CD4-positive, alpha-beta T cell (primary cell): ENCODE data around the gene SLC2A2. TPM values are rescaled to one million over a fixed set of nuclear protein-coding genes. Genes with fewer than 3 reads are reported as not detected.

Experiments used
- ATAC-seq: fragments of 200-7000 bp; cut with Tn5 transposase; one replicate; pipeline ENCODE4 v1.10.0; 2022; ENCODE audit warnings: mild to moderate bottlenecking; ENCODE audit not compliant: poor library complexity
- CTCF ChIA-PET: fragments of 350-600 bp; sonication (Branson Sonifier 250); formaldehyde crosslinking; loops from one replicate; lab custom pipeline; 2021; ENCODE audit warnings: antibody characterized with exemption, inconsistent platforms; lab: Charles Lee
- POLR2A ChIA-PET: fragments of 350-600 bp; sonication (Branson Sonifier 250); formaldehyde crosslinking; loops from one replicate; lab custom pipeline; 2021; ENCODE audit warnings: antibody characterized with exemption, inconsistent platforms; lab: Charles Lee
- DNase-seq, 14 experiments: peaks; one replicate each; pipeline ENCODE4 v3.0.0-alpha.2; 2013 to 2020; ENCODE audit warnings: mixed read lengths in 2 of 14
- H3K27ac ChIP-seq, 2 donors: one replicate each; pipeline versions ENCODE4 v1.5.1 to v1.7.0; 2013; ENCODE audit warnings: low read length in 2 of 2, low read depth in 1 of 2, mild to moderate bottlenecking in 1 of 2
- H3K27me3 ChIP-seq, 2 experiments: 1 replicate in 1 of 2; 2 replicates in 1 of 2; pipeline versions ENCODE4 v1.6.1 to v1.7.0; 2013; ENCODE audit warnings: low read length in 2 of 2, control low read depth in 1 of 2, mild to moderate bottlenecking in 1 of 2, moderate library complexity in 1 of 2; ENCODE audit not compliant: insufficient read depth in 2 of 2, control insufficient read depth in 1 of 2
- H3K36me3 ChIP-seq: one replicate; pipeline ENCODE4 v1.6.1; 2013; ENCODE audit warnings: low read length, control low read depth; ENCODE audit not compliant: insufficient read depth
- H3K4me1 ChIP-seq: one replicate; pipeline ENCODE4 v1.6.1; 2013; ENCODE audit warnings: low read length, control low read depth; ENCODE audit not compliant: insufficient read depth
- H3K4me3 ChIP-seq: one replicate; pipeline ENCODE4 v1.5.1; 2013; ENCODE audit warnings: mild to moderate bottlenecking, low read length, moderate library complexity
- H3K9me3 ChIP-seq, 2 experiments: 1 replicate in 1 of 2; 2 replicates in 1 of 2; pipeline versions ENCODE4 v1.6.1 to v1.7.0; 2013; ENCODE audit warnings: low read length in 2 of 2, mild to moderate bottlenecking in 2 of 2, control low read depth in 1 of 2, moderate library complexity in 1 of 2; ENCODE audit not compliant: control insufficient read depth in 1 of 2, insufficient read depth in 1 of 2
- H3K27ac Mint-ChIP-seq: one replicate; pipeline ENCODE4 v1.8.0; 2020; ENCODE audit warnings: mixed read lengths
- H3K27me3 Mint-ChIP-seq: one replicate; pipeline ENCODE4 v1.8.0; 2021; ENCODE audit warnings: mixed read lengths
- H3K36me3 Mint-ChIP-seq: one replicate; pipeline ENCODE4 v1.8.0; 2021; ENCODE audit warnings: low read depth, mixed read lengths
- H3K4me1 Mint-ChIP-seq: one replicate; pipeline ENCODE4 v1.8.0; 2021; ENCODE audit warnings: low read depth, mixed read lengths
- H3K4me3 Mint-ChIP-seq: one replicate; pipeline ENCODE4 v1.8.0; 2020; ENCODE audit warnings: mild to moderate bottlenecking, mixed read lengths
- H3K9me3 Mint-ChIP-seq: one replicate; pipeline ENCODE4 v1.8.0; 2020; ENCODE audit warnings: mixed read lengths
- intact Hi-C, 2 experiments: fragments of 100-400 bp; cut with DNase I in 1 of 2; cut with micrococcal nuclease in 1 of 2; formaldehyde crosslinking; loops; one replicate each; pipeline versions ENCODE4 v1.15.1 to v1.9.0; 2023 to 2025; cut with DNase I, micrococcal nuclease
- total RNA-seq, 174 experiments: library from RNA in 2 of 174; stranded (reverse) in 2 of 174; gene quantifications; one replicate each; pipeline ENCODE4 v1.2.3 and lab custom pipeline; 2021 to 2026
- TF ChIP-seq, protein P1 (sequence below): fragments of 200-600 bp; IDR thresholded peaks from one replicate; pipeline ENCODE4 v1.8.0; 2022; ENCODE audit warnings: antibody characterized with exemption, mild to moderate bottlenecking

SLC2A2 gene
- total RNA-seq, 2 experiments from 2014 or later: not detected

DNA sequence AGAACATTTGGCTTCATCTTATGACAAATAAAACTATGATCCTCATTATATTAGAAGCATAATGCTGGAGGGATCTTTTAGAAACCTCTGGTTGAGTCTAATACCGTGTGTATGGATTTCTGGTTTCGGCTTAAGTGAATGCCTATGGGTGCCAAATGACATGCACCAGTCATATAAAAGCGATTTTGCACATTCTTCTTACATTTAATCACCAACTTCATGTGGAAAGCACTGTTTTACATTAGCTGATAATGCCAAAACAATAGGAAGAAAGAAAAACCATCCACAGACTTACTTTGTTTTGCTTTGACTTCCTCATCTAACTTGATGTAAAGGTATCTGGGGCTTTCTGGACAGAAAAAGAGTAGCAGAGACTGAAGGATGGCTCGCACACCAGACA is 20.9 kb downstream of the SLC2A2 start:
- intact Hi-C loops: no loop called here
- ATAC-seq (no peak), DNase-seq (no peak)
- Mint-ChIP-seq H3K27me3 (no peaks in the 10 kb centered on the region), H3K4me3 (no peak overlapping the region), H3K9me3 (no peaks in the 10 kb centered on the region), H3K36me3 (no peaks in the 10 kb centered on the region), H3K27ac (no peak overlapping the region), H3K4me1 (no peaks in the 10 kb centered on the region)
- Histone ChIP-seq H3K4me3 (no peak overlapping the region), H3K27me3 (no peaks in the 10 kb centered on the region), H3K9me3 (no peaks in the 10 kb centered on the region), H3K36me3 (no peaks in the 10 kb centered on the region), H3K4me1 (no peaks in the 10 kb centered on the region), H3K27ac (no peak overlapping the region)
- TF ChIP-seq, protein P1, sequence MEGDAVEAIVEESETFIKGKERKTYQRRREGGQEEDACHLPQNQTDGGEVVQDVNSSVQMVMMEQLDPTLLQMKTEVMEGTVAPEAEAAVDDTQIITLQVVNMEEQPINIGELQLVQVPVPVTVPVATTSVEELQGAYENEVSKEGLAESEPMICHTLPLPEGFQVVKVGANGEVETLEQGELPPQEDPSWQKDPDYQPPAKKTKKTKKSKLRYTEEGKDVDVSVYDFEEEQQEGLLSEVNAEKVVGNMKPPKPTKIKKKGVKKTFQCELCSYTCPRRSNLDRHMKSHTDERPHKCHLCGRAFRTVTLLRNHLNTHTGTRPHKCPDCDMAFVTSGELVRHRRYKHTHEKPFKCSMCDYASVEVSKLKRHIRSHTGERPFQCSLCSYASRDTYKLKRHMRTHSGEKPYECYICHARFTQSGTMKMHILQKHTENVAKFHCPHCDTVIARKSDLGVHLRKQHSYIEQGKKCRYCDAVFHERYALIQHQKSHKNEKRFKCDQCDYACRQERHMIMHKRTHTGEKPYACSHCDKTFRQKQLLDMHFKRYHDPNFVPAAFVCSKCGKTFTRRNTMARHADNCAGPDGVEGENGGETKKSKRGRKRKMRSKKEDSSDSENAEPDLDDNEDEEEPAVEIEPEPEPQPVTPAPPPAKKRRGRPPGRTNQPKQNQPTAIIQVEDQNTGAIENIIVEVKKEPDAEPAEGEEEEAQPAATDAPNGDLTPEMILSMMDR: no peak
- ChIA-PET CTCF (no interaction called here), POLR2A (no interaction called here)

DNA sequence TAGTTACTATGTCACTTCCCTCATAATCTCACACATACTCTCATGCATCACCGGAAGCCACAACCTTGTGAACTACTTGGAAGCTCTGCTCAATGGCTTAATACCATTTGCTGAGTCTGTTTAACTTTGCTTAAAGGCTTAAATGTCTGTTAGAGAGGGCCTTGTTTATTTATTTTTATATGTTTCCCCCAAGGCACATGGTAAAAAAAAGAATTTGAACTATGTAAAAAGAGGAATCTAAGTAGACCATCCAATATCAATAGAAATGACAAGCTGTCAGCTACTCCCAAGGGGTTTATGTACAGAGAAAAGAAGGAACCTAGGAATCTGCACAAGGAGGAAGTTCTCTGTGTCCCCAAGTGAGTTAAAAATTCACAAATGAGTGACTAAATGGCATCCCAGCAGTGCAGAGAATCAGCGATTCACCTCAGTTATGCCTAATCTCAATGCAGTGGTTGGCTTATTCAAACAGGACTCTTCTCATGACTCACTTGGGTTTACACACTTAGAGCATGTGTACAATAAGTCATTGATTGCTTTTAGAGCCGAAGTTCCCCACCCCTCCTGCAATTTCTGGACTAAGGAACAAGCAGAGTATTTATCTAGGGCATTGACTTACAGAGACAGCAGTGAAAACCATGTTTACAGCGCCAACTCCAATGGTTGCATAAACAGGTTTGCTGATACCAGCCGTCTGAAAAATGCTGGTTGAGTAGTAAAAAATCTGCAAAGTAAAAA is 24.4 kb downstream of the SLC2A2 start:
- ChIA-PET POLR2A (no interaction called here), CTCF (no interaction called here)
- H3K9me3 Mint-ChIP-seq: no peaks in the 10 kb centered on the region
- no peaks in the 10 kb centered on the region for H3K4me1 ChIP-seq
- H3K4me3 ChIP-seq: no peak overlapping the region
- ATAC-seq: no peak
- DNase-seq: no peak
- no peaks in the 10 kb centered on the region for H3K9me3 ChIP-seq
- H3K27me3 Mint-ChIP-seq: no peaks in the 10 kb centered on the region
- no peaks in the 10 kb centered on the region for H3K36me3 ChIP-seq
- H3K36me3 Mint-ChIP-seq: no peaks in the 10 kb centered on the region
- no peak overlapping the region for H3K4me3 Mint-ChIP-seq
- H3K27ac ChIP-seq: no peak overlapping the region
- H3K27ac Mint-ChIP-seq: no peak overlapping the region
- intact Hi-C loops: no loop called here
- H3K4me1 Mint-ChIP-seq: no peaks in the 10 kb centered on the region
- H3K27me3 ChIP-seq: no peaks in the 10 kb centered on the region
- TF ChIP-seq, protein P1: no peak

GRCh38 chr3:171001250-171001893 is 25.1 kb downstream of the SLC2A2 start:
- no peak overlapping the region for H3K4me3 Mint-ChIP-seq

More at GRCh38 chr3:171001250-171001893, 25.1 kb downstream of the SLC2A2 start:
- Mint-ChIP-seq H3K9me3 (no peaks in the 10 kb centered on the region), H3K4me1 (no peaks in the 10 kb centered on the region), H3K27ac (no peak overlapping the region), H3K27me3 (no peaks in the 10 kb centered on the region), H3K36me3 (no peaks in the 10 kb centered on the region)
- CTCF ChIA-PET: no interaction called here
- no peaks in the 10 kb centered on the region for H3K9me3 ChIP-seq
- H3K27ac ChIP-seq: no peak overlapping the region
- TF ChIP-seq, protein P1: no peak
- H3K4me3 ChIP-seq: no peak overlapping the region
- POLR2A ChIA-PET: no interaction called here
- no peaks in the 10 kb centered on the region for H3K4me1 ChIP-seq
- no peak for DNase-seq
- intact Hi-C loops: no loop called here
- H3K36me3 ChIP-seq: no peaks in the 10 kb centered on the region
- H3K27me3 ChIP-seq: no peaks in the 10 kb centered on the region
- no peak for ATAC-seq
